ENCODE results near the gene ZBTB5. TPM values are rescaled to one million over a fixed set of nuclear protein-coding genes. Genes with fewer than 3 reads are reported as not detected.

ZBTB5 gene
- total and polyA plus RNA-seq, 2 of the 13 experiments (the other 11 are each of a cell fraction or from before 2014, with no cell fraction given): 12.5 to 20.5 TPM

DNA sequence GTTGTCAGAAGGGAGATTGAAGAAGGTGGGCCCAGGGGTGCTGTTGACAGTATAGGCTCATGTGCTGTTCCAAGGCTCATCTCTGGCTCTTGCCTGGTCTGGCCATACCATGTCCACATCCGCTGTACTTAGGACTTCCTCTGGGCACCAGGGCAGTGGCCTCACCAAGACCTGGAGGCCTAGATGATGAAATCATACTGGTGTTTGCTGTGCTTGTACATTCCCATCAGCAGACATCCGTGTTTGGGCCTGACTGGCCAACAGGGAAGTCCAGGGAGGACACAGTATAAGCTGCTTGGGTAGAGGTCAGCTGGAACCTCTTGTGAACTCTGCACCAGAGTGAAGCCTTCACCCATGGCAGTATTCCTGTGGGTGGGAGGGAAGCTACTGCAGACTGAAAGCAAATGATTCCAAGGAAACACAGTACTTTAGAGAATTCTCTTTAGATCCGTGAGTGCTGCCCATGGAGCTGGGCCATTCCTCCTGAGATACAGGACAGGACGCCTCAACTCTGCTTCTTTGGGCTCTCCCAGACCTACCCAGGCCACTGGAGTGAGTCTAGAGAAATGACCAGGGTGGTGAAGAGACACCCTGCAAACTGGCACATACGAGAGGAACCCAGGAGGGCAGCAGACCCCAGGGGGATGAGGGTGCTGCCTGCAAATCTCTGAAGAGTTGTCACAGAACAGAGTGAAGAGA, 43.0 kb upstream of the ZBTB5 start (continued):
- TF ChIP-seq SP1 (IDR thresholded peaks at IDR 0.05) (no peak), SP1 (CRISPR knock-in tag; IDR thresholded peaks at IDR 0.05) (0 out of 2 replicates have a peak, but pooled peaks have one; percentile 11), WIZ (CRISPR knock-in tag; IDR thresholded peaks at IDR 0.05) (0 out of 2 replicates have a peak, but pooled peaks have one; percentile 49), PRMT3 (CRISPR knock-in tag; IDR thresholded peaks at IDR 0.05; ENCODE audit: borderline replicate concordance, low read depth) (no peak), YEATS4 (CRISPR knock-in tag; IDR thresholded peaks at IDR 0.05; ENCODE audit: borderline replicate concordance) (peak; percentile 86), HDAC1 (CRISPR knock-in tag; IDR thresholded peaks at IDR 0.05) (peak; percentile 95), FOXM1 (CRISPR knock-in tag; IDR thresholded peaks at IDR 0.05) (no peak), ZNF619 (CRISPR knock-in tag; IDR thresholded peaks at IDR 0.05) (no peak), ZNF75D (CRISPR knock-in tag; IDR thresholded peaks at IDR 0.05; ENCODE audit: borderline replicate concordance) (no peak), SNAI1 (CRISPR knock-in tag; IDR thresholded peaks at IDR 0.05; ENCODE audit: borderline replicate concordance) (no peak), PHF5A (CRISPR knock-in tag; IDR thresholded peaks at IDR 0.05; ENCODE audit: low read depth, unreplicated experiment) (peak; percentile 76), NFYC (CRISPR knock-in tag; IDR thresholded peaks at IDR 0.05) (0 out of 2 replicates have a peak, but pooled peaks have one; percentile 33), ZNF589 (CRISPR knock-in tag; conservative IDR thresholded peaks at IDR 0.05) (peak; percentile 95), HHEX (CRISPR knock-in tag; IDR thresholded peaks at IDR 0.05) (no peak), ZNF777 (CRISPR knock-in tag; IDR thresholded peaks at IDR 0.05) (no peak)
- TF ChIP-seq, protein P1, sequence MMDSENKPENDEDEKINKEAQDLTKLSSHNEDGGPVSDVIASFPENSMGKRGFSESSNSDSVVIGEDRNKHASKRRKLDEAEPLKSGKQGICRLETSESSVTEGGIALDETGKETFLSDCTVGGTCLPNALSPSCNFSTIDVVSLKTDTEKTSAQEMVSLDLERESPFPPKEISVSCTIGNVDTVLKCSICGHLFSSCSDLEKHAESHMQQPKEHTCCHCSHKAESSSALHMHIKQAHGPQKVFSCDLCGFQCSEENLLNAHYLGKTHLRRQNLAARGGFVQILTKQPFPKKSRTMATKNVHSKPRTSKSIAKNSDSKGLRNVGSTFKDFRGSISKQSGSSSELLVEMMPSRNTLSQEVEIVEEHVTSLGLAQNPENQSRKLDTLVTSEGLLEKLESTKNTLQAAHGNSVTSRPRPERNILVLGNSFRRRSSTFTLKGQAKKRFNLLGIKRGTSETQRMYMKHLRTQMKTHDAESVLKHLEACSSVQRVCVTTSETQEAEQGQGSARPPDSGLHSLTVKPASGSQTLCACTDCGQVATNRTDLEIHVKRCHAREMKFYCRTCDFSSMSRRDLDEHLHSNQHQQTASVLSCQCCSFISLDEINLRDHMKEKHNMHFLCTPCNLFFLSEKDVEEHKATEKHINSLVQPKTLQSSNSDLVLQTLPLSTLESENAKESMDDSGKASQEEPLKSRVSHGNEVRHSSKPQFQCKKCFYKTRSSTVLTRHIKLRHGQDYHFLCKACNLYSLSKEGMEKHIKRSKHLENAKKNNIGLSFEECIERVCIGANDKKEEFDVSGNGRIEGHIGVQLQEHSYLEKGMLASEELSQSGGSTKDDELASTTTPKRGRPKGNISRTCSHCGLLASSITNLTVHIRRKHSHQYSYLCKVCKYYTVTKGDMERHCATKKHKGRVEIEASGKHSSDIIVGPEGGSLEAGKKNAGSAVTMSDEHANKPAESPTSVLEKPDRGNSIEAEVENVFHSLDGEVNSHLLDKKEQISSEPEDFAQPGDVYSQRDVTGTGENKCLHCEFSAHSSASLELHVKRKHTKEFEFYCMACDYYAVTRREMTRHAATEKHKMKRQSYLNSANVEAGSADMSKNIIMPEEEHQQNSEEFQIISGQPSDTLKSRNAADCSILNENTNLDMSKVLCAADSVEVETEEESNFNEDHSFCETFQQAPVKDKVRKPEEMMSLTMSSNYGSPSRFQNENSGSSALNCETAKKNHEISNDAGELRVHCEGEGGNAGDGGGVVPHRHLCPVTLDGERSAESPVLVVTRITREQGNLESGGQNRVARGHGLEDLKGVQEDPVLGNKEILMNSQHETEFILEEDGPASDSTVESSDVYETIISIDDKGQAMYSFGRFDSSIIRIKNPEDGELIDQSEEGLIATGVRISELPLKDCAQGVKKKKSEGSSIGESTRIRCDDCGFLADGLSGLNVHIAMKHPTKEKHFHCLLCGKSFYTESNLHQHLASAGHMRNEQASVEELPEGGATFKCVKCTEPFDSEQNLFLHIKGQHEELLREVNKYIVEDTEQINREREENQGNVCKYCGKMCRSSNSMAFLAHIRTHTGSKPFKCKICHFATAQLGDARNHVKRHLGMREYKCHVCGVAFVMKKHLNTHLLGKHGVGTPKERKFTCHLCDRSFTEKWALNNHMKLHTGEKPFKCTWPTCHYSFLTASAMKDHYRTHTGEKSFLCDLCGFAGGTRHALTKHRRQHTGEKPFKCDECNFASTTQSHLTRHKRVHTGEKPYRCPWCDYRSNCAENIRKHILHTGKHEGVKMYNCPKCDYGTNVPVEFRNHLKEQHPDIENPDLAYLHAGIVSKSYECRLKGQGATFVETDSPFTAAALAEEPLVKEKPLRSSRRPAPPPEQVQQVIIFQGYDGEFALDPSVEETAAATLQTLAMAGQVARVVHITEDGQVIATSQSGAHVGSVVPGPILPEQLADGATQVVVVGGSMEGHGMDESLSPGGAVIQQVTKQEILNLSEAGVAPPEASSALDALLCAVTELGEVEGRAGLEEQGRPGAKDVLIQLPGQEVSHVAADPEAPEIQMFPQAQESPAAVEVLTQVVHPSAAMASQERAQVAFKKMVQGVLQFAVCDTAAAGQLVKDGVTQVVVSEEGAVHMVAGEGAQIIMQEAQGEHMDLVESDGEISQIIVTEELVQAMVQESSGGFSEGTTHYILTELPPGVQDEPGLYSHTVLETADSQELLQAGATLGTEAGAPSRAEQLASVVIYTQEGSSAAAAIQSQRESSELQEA (CRISPR knock-in tag; IDR thresholded peaks at IDR 0.05; ENCODE audit: not compliant biosample characterization): no peak
- TF ChIP-seq, protein P2, sequence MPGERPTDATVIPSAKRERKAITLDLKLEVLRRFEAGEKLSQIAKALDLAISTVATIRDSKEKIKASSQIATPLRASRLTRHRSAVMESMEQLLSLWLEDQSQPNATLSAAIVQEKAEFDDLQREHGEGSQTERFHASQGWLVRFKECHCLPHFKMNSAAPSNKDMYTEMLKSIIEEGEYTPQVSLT (CRISPR knock-in tag; IDR thresholded peaks at IDR 0.05; ENCODE audit: borderline replicate concordance, low read depth): no peak
- TF ChIP-seq, protein P3, sequence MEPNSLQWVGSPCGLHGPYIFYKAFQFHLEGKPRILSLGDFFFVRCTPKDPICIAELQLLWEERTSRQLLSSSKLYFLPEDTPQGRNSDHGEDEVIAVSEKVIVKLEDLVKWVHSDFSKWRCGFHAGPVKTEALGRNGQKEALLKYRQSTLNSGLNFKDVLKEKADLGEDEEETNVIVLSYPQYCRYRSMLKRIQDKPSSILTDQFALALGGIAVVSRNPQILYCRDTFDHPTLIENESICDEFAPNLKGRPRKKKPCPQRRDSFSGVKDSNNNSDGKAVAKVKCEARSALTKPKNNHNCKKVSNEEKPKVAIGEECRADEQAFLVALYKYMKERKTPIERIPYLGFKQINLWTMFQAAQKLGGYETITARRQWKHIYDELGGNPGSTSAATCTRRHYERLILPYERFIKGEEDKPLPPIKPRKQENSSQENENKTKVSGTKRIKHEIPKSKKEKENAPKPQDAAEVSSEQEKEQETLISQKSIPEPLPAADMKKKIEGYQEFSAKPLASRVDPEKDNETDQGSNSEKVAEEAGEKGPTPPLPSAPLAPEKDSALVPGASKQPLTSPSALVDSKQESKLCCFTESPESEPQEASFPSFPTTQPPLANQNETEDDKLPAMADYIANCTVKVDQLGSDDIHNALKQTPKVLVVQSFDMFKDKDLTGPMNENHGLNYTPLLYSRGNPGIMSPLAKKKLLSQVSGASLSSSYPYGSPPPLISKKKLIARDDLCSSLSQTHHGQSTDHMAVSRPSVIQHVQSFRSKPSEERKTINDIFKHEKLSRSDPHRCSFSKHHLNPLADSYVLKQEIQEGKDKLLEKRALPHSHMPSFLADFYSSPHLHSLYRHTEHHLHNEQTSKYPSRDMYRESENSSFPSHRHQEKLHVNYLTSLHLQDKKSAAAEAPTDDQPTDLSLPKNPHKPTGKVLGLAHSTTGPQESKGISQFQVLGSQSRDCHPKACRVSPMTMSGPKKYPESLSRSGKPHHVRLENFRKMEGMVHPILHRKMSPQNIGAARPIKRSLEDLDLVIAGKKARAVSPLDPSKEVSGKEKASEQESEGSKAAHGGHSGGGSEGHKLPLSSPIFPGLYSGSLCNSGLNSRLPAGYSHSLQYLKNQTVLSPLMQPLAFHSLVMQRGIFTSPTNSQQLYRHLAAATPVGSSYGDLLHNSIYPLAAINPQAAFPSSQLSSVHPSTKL (CRISPR knock-in tag; IDR thresholded peaks at IDR 0.05): peak; percentile 92

Measured in HepG2 (cell line).